CD4-positive, alpha-beta T cell (primary cell): ENCODE data around the gene SELPLG. TPM values are rescaled to one million over a fixed set of nuclear protein-coding genes. Genes with fewer than 3 reads are reported as not detected.

Source experiments
- ATAC-seq: fragments of 200-7000 bp; cut with Tn5 transposase; one replicate; pipeline ENCODE4 v1.10.0; 2022; ENCODE audit warnings: mild to moderate bottlenecking; ENCODE audit not compliant: poor library complexity
- CTCF ChIA-PET: fragments of 350-600 bp; sonication (Branson Sonifier 250); formaldehyde crosslinking; loops from one replicate; lab custom pipeline; 2021; ENCODE audit warnings: antibody characterized with exemption, inconsistent platforms; lab: Charles Lee
- POLR2A ChIA-PET: fragments of 350-600 bp; sonication (Branson Sonifier 250); formaldehyde crosslinking; loops from one replicate; lab custom pipeline; 2021; ENCODE audit warnings: antibody characterized with exemption, inconsistent platforms; lab: Charles Lee
- DNase-seq, 14 experiments: peaks; one replicate each; pipeline ENCODE4 v3.0.0-alpha.2; 2013 to 2020; ENCODE audit warnings: mixed read lengths in 2 of 14
- H3K27ac ChIP-seq, 2 donors: one replicate each; pipeline versions ENCODE4 v1.5.1 to v1.7.0; 2013; ENCODE audit warnings: low read length in 2 of 2, low read depth in 1 of 2, mild to moderate bottlenecking in 1 of 2
- H3K27me3 ChIP-seq, 2 experiments: 1 replicate in 1 of 2; 2 replicates in 1 of 2; pipeline versions ENCODE4 v1.6.1 to v1.7.0; 2013; ENCODE audit warnings: low read length in 2 of 2, control low read depth in 1 of 2, mild to moderate bottlenecking in 1 of 2, moderate library complexity in 1 of 2; ENCODE audit not compliant: insufficient read depth in 2 of 2, control insufficient read depth in 1 of 2
- H3K36me3 ChIP-seq: one replicate; pipeline ENCODE4 v1.6.1; 2013; ENCODE audit warnings: low read length, control low read depth; ENCODE audit not compliant: insufficient read depth
- H3K4me1 ChIP-seq: one replicate; pipeline ENCODE4 v1.6.1; 2013; ENCODE audit warnings: low read length, control low read depth; ENCODE audit not compliant: insufficient read depth
- H3K4me3 ChIP-seq: one replicate; pipeline ENCODE4 v1.5.1; 2013; ENCODE audit warnings: mild to moderate bottlenecking, low read length, moderate library complexity
- H3K9me3 ChIP-seq, 2 experiments: 1 replicate in 1 of 2; 2 replicates in 1 of 2; pipeline versions ENCODE4 v1.6.1 to v1.7.0; 2013; ENCODE audit warnings: low read length in 2 of 2, mild to moderate bottlenecking in 2 of 2, control low read depth in 1 of 2, moderate library complexity in 1 of 2; ENCODE audit not compliant: control insufficient read depth in 1 of 2, insufficient read depth in 1 of 2
- H3K27ac Mint-ChIP-seq: one replicate; pipeline ENCODE4 v1.8.0; 2020; ENCODE audit warnings: mixed read lengths
- H3K27me3 Mint-ChIP-seq: one replicate; pipeline ENCODE4 v1.8.0; 2021; ENCODE audit warnings: mixed read lengths
- H3K36me3 Mint-ChIP-seq: one replicate; pipeline ENCODE4 v1.8.0; 2021; ENCODE audit warnings: low read depth, mixed read lengths
- H3K4me1 Mint-ChIP-seq: one replicate; pipeline ENCODE4 v1.8.0; 2021; ENCODE audit warnings: low read depth, mixed read lengths
- H3K4me3 Mint-ChIP-seq: one replicate; pipeline ENCODE4 v1.8.0; 2020; ENCODE audit warnings: mild to moderate bottlenecking, mixed read lengths
- H3K9me3 Mint-ChIP-seq: one replicate; pipeline ENCODE4 v1.8.0; 2020; ENCODE audit warnings: mixed read lengths
- CTCF ChIP-seq: fragments of 200-600 bp; IDR thresholded peaks from one replicate; pipeline ENCODE4 v1.8.0; 2022; ENCODE audit warnings: antibody characterized with exemption, mild to moderate bottlenecking
- intact Hi-C, 2 experiments: fragments of 100-400 bp; cut with DNase I in 1 of 2; cut with micrococcal nuclease in 1 of 2; formaldehyde crosslinking; loops; one replicate each; pipeline versions ENCODE4 v1.15.1 to v1.9.0; 2023 to 2025; cut with DNase I, micrococcal nuclease
- total RNA-seq, 174 experiments: library from RNA in 2 of 174; stranded (reverse) in 2 of 174; gene quantifications; one replicate each; pipeline ENCODE4 v1.2.3 and lab custom pipeline; 2021 to 2026

The SELPLG gene
- total RNA-seq, 2 experiments from 2014 or later = 25.7 to 27.8 TPM

GRCh38 chr12:108637222-108637971 lies 3.7 kb upstream of the SELPLG start:
- Histone ChIP-seq H3K9me3 (no peaks in the 10 kb centered on the region), H3K36me3 (no peaks in the 10 kb centered on the region), H3K4me3 (no peak overlapping the region), H3K27ac (no peak overlapping the region), H3K27me3 (no peaks in the 10 kb centered on the region), H3K4me1 (peaks cover 47% of the 10 kb centered on the region)
- H3K4me1 Mint-ChIP-seq = peaks cover 40% of the 10 kb centered on the region
- intact Hi-C loops = loop anchor here in 1 of 2 experiments (10.0 kb wide), 1 partner anchor 417 kb away; the partner anchor contains the start of gene USP30
- TF ChIP-seq CTCF = no peak
- ChIA-PET POLR2A (no interaction called here), CTCF (interaction anchor here (0.8 kb wide), 1 partner anchor 20 kb away, joined by 3 read pairs; no protein-coding TSS in a partner anchor)
- H3K9me3 Mint-ChIP-seq = no peaks in the 10 kb centered on the region
- peaks cover 13% of the 10 kb centered on the region for H3K36me3 Mint-ChIP-seq
- H3K4me3 Mint-ChIP-seq = peak overlapping the region; percentile 26
- no peak for DNase-seq
- H3K27me3 Mint-ChIP-seq = no peaks in the 10 kb centered on the region
- H3K27ac Mint-ChIP-seq = peak overlapping the region; percentile 71
- no peak for ATAC-seq

GRCh38 chr12:108635997-108636808 lies 2.5 kb upstream of the SELPLG start:
- H3K9me3 Mint-ChIP-seq = no peaks in the 10 kb centered on the region
- H3K4me3 ChIP-seq = peak overlapping the region; percentile 87
- H3K27ac ChIP-seq = peak overlapping the region; percentile 86 to 95
- H3K36me3 Mint-ChIP-seq = peaks cover 23% of the 10 kb centered on the region
- no peaks in the 10 kb centered on the region for H3K36me3 ChIP-seq
- peaks cover 50% of the 10 kb centered on the region for H3K4me1 ChIP-seq
- H3K27me3 Mint-ChIP-seq = no peaks in the 10 kb centered on the region
- H3K27me3 ChIP-seq = no peaks in the 10 kb centered on the region
- CTCF ChIA-PET = interaction anchor here (1.2 to 10.2 kb wide), 8 partner anchors 10 to 68 kb away, joined by 4 to 128 read pairs (median 5); no protein-coding TSS in a partner anchor
- DNase-seq (peak in 3 of 14 experiments; percentile 12 to 37 (median 24)), ATAC-seq (no peak)
- H3K4me3 Mint-ChIP-seq = peak overlapping the region; percentile 98
- peaks cover 49% of the 10 kb centered on the region for H3K4me1 Mint-ChIP-seq
- no peak for TF ChIP-seq CTCF
- intact Hi-C loops = loop anchor here in 1 of 2 experiments (10.0 kb wide), 1 partner anchor 419 kb away; the partner anchor contains the start of gene USP30
- POLR2A ChIA-PET = interaction anchor here (0.5 to 8.5 kb wide), 12 partner anchors 9 to 221 kb away, joined by 3 to 186 read pairs (median 9); partner anchors contain the start of genes ISCU, SART3 and SSH1
- peak overlapping the region; percentile 100 for H3K27ac Mint-ChIP-seq
- no peaks in the 10 kb centered on the region for H3K9me3 ChIP-seq
